Left lobe of liver (tissue), 2 donors: ENCODE data around the gene MAP2K5. TPM values are rescaled to one million over a fixed set of nuclear protein-coding genes. Genes with fewer than 3 reads are reported as not detected.
A peak's percentile ranks its signal among the peaks of the same experiment; 100 is the strongest.

Experiments
- ATAC-seq: fragments of 200-7000 bp; cut with Tn5 transposase; one replicate; pipeline ENCODE4 v1.9.1; 2020; ENCODE audit warnings: mild to moderate bottlenecking, moderate library complexity
- DNase-seq: peaks from one replicate; pipeline ENCODE4 v3.0.0-alpha.2; 2020; ENCODE audit warnings: low spot score
- total RNA-seq: library from RNA; stranded (reverse); gene quantifications from one replicate; pipeline ENCODE4 v1.2.1, GENCODE V29; 2021
- donor health status: DM: no; HTN: no; CAD: no; lungs with moderate emphysema.
- donor health status: DM: no; HTN: yes; CAD: no.

The MAP2K5 gene
- total RNA-seq, 1 donor from 2014 or later = 9.9 TPM

DNA sequence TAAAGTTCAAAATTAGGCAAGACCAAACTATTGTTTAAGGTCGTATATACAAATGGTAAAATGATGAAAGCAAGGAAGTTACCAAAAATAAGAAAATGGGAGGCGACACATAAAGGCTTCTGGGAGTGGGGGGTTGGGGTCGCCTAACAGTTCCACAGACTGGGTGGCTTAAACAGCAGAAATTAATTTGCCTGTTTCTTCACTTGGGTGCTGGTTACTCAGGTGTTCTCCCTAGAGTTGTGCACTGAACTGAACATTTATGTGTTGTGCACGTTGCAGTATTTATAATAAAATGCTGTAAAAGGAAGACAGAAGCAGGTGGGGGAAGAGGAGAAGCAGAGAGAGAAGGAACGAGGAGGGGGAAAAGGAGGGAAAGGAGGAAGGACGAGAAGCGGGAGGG lies 307.8 kb downstream of the MAP2K5 start:
- ATAC-seq = no peak
- DNase-seq = no peak

DNA sequence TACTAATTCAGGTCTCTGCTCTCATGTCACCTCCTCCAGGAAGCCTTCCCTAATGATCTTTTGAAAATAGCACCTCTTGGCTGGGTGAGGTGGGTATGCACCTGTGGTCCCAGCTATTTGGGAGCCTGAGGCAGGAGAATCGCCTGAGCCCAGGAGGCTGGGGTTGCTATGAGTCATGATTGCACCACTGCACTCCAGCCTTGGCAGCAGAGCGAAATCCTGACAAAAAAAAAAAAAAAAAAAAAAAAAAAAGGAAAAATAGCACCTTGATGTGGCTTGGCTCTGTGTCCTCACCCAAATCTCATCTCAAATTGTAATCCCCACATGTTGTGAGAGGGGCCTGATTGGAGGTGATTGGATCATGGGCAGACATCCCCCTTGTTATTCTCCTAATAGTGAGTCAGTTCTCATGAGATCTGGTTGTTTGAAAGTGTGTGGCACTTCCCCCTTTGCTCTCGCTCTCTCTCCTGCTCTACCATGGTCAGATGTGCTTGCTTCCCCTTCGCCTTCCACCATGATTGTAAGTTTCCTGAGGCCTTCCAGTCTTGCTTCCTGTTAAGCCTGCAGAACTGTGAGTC lies 308.6 kb downstream of the MAP2K5 start:
- DNase-seq (peak; percentile 40), ATAC-seq (peak; percentile 71)

DNA sequence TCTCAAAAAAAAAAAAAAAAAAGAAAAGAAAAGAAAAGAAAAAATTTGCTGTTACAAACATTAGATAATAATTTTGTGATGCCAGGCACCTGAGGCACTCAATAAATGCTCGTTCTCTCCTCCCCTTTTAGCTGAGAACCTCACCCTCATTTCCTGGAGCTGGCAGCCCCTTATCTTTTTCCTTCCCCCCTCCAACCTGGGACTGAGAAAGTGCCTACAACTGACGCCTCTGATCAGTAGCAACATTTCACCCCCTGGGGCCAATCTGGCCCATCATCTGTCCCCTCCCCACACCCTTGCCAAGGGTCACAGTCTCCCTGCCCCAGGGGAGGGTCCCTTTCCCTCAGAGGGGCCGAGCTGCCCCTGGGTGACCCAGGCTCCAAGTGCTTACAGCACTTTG lies 309.9 kb downstream of the MAP2K5 start:
- ATAC-seq (no peak), DNase-seq (no peak)

DNA sequence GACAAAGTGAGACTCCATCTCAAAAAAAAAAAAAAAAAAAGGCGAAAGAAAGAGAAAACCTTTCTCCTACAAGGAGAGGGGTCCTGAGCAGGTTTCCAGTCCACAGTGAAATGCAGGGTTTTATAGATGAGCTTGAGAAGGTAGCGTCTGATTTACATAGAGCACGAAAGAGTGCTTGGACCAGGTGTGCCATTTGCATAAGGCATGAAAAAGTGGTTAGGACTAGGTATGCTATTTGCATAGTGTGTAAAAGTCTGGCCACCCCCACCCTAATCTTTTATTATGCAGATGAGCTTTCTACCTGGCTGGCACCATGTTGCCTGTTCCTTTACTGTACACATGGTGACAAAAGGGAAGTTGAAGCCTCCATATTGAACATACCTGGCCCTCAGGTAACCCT lies 311.0 kb downstream of the MAP2K5 start:
- ATAC-seq (no peak), DNase-seq (no peak)

DNA sequence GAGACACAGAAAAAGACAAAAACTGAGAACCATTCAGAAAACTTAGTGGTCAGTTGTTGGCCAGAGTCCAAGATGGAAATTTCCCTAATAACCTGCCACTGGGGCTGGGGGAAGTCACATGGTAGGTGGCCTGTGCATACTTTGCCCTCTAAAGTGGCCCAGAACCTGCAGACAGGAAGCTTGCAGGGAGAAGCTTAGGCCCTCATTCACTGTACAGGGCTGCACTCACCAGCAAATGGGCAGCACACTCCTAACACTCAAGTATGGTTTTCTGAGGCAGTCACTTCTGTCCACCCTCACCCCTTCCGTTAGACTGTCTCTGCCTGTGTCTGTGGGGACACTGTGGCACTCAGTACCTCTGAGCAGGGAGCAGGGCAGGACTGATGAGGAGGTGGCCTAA lies 311.9 kb downstream of the MAP2K5 start:
- DNase-seq (no peak), ATAC-seq (no peak)

DNA sequence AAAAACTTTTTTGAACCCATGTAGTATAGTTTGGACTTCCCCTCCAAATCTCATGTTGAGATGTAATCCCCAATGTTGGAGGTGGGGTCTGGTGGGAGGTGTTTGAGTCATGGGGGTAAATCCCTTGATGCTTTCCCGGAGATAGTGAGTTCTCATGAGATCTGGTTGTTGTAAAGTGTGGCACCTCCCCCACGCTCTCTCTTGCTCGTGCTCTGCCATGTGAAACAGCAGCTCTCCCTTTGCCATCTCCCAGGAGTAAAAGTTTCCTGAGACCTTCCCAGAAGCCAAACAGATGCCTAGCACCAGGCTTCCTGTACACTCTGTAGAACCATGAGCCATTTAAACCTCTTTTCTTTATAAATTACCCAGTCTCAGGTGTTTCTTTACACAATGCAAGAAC lies 313.3 kb downstream of the MAP2K5 start:
- ATAC-seq (no peak), DNase-seq (no peak)

Other genes starting within 250 kb of the MAP2K5 start
- gene C15orf61, start 21.6 kb upstream of the MAP2K5 start, total RNA-seq = 2.3 TPM